HCT116 (cell line): Measurements from ENCODE around the gene EPG5. TPM values are rescaled to one million over a fixed set of nuclear protein-coding genes. Genes with fewer than 3 reads are reported as not detected.

Source experiments
- ATAC-seq: fragments of 200-7000 bp; cut with Tn5 transposase; 2 replicates; pipeline ENCODE4 v1.9.1; 2020; ENCODE audit warnings: mild to moderate bottlenecking, moderate library complexity
- BruUV-seq: library from RNA; stranded (reverse); fragments of 400-500 nt; replicated peaks from 2 replicates; lab custom pipeline; 2021; lab: Mats Ljungman, UMichigan
- CTCF ChIA-PET: fragments of 300-600 bp; sonication (Branson Sonifier 250); formaldehyde crosslinking; loops from one replicate; lab custom pipeline; 2021; ENCODE audit warnings: antibody characterized with exemption; lab: Charles Lee
- POLR2A ChIA-PET: fragments of 300-600, 350-600 bp; sonication (Branson Sonifier 250); formaldehyde crosslinking; loops from one replicate; lab custom pipeline; 2021; ENCODE audit warnings: antibody characterized with exemption; lab: Charles Lee
- RAD21 ChIA-PET, 2 experiments: fragments of 300-600 bp; sonication (Branson Sonifier 250); formaldehyde crosslinking; loops; one replicate each; lab custom pipeline; 2023; ENCODE audit warnings: low total read pairs in 2 of 2; ENCODE audit not compliant: uncharacterized antibody in 2 of 2, unreplicated experiment in 2 of 2, low non-redundant PET in 1 of 2; lab: Charles Lee
- DNase-seq: peaks from one replicate; pipeline ENCODE4 v3.0.0-alpha.2; 2010; ENCODE audit warnings: low read depth, low spot score
- H2AFZ ChIP-seq: fragments of 200-600 bp; shearing (Covaris generic), sonication (generic); 2 replicates; pipeline ENCODE4 v1.6.1; 2017; ENCODE audit warnings: low read depth, mixed run types, mixed read lengths, antibody characterized with exemption, low read length; ENCODE audit not compliant: poor library complexity, severe bottlenecking
- H3K27ac ChIP-seq: 2 replicates; pipeline ENCODE4 v1.5.1; 2012; ENCODE audit warnings: low read depth, low read length
- H3K27me3 ChIP-seq: fragments of 200-600 bp; sonication (generic); 2 replicates; pipeline ENCODE4 v1.6.1; 2016; ENCODE audit warnings: mixed run types, low read length, mixed read lengths; ENCODE audit not compliant: insufficient read depth
- H3K36me3 ChIP-seq, 2 experiments: fragments of 200-500 bp in 1 of 2; fragments of 200-600 bp in 1 of 2; sonication (Bioruptor generic) in 1 of 2; sonication (generic) in 1 of 2; 2 replicates each; pipeline versions ENCODE4 v1.5.1 to v1.6.1; 2014 to 2016; ENCODE audit warnings: low read length in 2 of 2, inconsistent platforms in 1 of 2, mixed read lengths in 1 of 2, mixed run types in 1 of 2; ENCODE audit not compliant: insufficient read depth in 2 of 2, control insufficient read depth in 1 of 2
- H3K4me1 ChIP-seq, 2 experiments: fragments of 200-600 bp in 1 of 2; sonication (generic) in 1 of 2; 2 replicates each; pipeline versions ENCODE4 v1.5.1 to v1.6.1; 2012 to 2017; ENCODE audit warnings: low read length in 2 of 2, inconsistent platforms in 1 of 2, mild to moderate bottlenecking in 1 of 2, mixed read lengths in 1 of 2, mixed run types in 1 of 2, moderate library complexity in 1 of 2; ENCODE audit not compliant: insufficient read depth in 2 of 2, control insufficient read depth in 1 of 2
- H3K4me2 ChIP-seq: fragments of 200-600 bp; sonication (generic); 2 replicates; pipeline ENCODE4 v1.6.1; 2017; ENCODE audit warnings: mixed run types, low read length, mixed read lengths
- H3K4me3 ChIP-seq, 2 experiments: fragments of 200-600 bp in 1 of 2; sonication (generic) in 1 of 2; replicated peaks in 1 of 2; 2 replicates each; pipeline ENCODE4 v1.5.1; 2011 to 2016; ENCODE audit warnings: low read length in 2 of 2, control low read depth in 1 of 2, low read depth in 1 of 2, mild to moderate bottlenecking in 1 of 2, mixed read lengths in 1 of 2, mixed run types in 1 of 2
- H3K79me2 ChIP-seq: fragments of 200-600 bp; sonication (generic); 2 replicates; pipeline ENCODE4 v1.6.1; 2017; ENCODE audit warnings: mild to moderate bottlenecking, mixed run types, low read length, moderate library complexity, mixed read lengths; ENCODE audit not compliant: insufficient read depth
- H3K9ac ChIP-seq: fragments of 200-600 bp; sonication (generic); 2 replicates; pipeline ENCODE4 v1.6.1; 2016; ENCODE audit warnings: low read length, mixed read lengths
- H3K9me2 ChIP-seq: fragments of 200-600 bp; sonication (generic), shearing (Covaris generic); 2 replicates; pipeline ENCODE4 v1.6.1; 2017; ENCODE audit warnings: mixed run types, mild to moderate bottlenecking, moderate library complexity; ENCODE audit not compliant: insufficient read depth
- H3K9me3 ChIP-seq, 2 experiments: fragments of 200-500 bp in 1 of 2; fragments of 200-600 bp in 1 of 2; sonication (Bioruptor generic) in 1 of 2; sonication (generic) in 1 of 2; 2 replicates each; pipeline ENCODE4 v1.6.1; 2014 to 2017; ENCODE audit warnings: low read length in 2 of 2, mixed read lengths in 2 of 2, inconsistent platforms in 1 of 2, low read depth in 1 of 2, mild to moderate bottlenecking in 1 of 2, mixed run types in 1 of 2, moderate library complexity in 1 of 2; ENCODE audit not compliant: control insufficient read depth in 1 of 2, insufficient read depth in 1 of 2
- H4K20me1 ChIP-seq: fragments of 200-600 bp; sonication (generic), shearing (Covaris generic); 2 replicates; pipeline ENCODE4 v1.6.1; 2017; ENCODE audit warnings: mixed run types, mild to moderate bottlenecking, moderate library complexity; ENCODE audit not compliant: insufficient read depth
- EZH2phosphoT487 ChIP-seq: fragments of 200-600 bp; IDR thresholded peaks from 2 replicates; pipeline ENCODE4 v1.6.1; 2018; ENCODE audit warnings: antibody characterized with exemption, borderline replicate concordance
- JUND ChIP-seq: IDR thresholded peaks from 2 replicates; pipeline ENCODE4 v1.6.1; 2012
- REST ChIP-seq: IDR thresholded peaks from 2 replicates; pipeline ENCODE4 v1.6.1; 2012; ENCODE audit warnings: low read depth
- SIN3A ChIP-seq: IDR thresholded peaks from 2 replicates; pipeline ENCODE4 v1.6.1; 2012; ENCODE audit warnings: low read depth
- TCF7L2 ChIP-seq: IDR thresholded peaks from 2 replicates; pipeline ENCODE4 v1.7.0; 2011; ENCODE audit warnings: borderline replicate concordance, inconsistent platforms; ENCODE audit not compliant: insufficient read depth, insufficient read length; ENCODE audit errors: extremely low read depth
- ZFX ChIP-seq: fragments of 450-650 bp; IDR thresholded peaks from 2 replicates; pipeline ENCODE4 v1.6.1; 2017
- intact Hi-C: fragments of 100-400 bp; cut with micrococcal nuclease; formaldehyde crosslinking; loops from 2 replicates; pipeline ENCODE4 v1.10.0; 2022
- total RNA-seq: library from RNA; stranded (reverse); gene quantifications from one replicate; pipeline ENCODE4 v1.2.1, GENCODE V29; 2021; ENCODE audit not compliant: unreplicated experiment

The EPG5 gene
- total RNA-seq, 1 experiment from 2014 or later = 12.9 TPM

- Histone ChIP-seq H3K36me3 (peaks cover 0 to 8% of the 10 kb centered on the region in 2 experiments; a peak in 1 of 4 replicates), H2AFZ (no peak overlapping the region), H3K27ac (no peak overlapping the region), H3K4me1 (peaks cover 0 to 10% of the 10 kb centered on the region in 2 experiments; a peak in 2 of 4 replicates), H3K79me2 (no peaks in the 10 kb centered on the region), H3K9me2 (no peaks in the 10 kb centered on the region), H3K9ac (no peak overlapping the region), H3K27me3 (no peaks in the 10 kb centered on the region), H3K4me3 (no peak overlapping the region), H3K9me3 (no peaks in the 10 kb centered on the region), H3K4me2 (peak overlapping the region; percentile 56), H4K20me1 (no peaks in the 10 kb centered on the region)
- ATAC-seq = peak; percentile 69
- ChIA-PET RAD21 (no interaction called here), POLR2A (no interaction called here), CTCF (no interaction called here)
- DNase-seq = no peak
- intact Hi-C loops = no loop called here
- no TSS peak for BruUV-seq
- no peak for TF ChIP-seq EZH2phosphoT487
- TF ChIP-seq REST = no peak
- no peak for TF ChIP-seq ZFX
- TF ChIP-seq JUND = no peak
- no peak for TF ChIP-seq TCF7L2
- no peak for TF ChIP-seq SIN3A
These were observed 31.4 kb downstream of the EPG5 start for GRCh38 chr18:45935591-45936335.
